SH-SY5Y (cell line): ENCODE data around the gene CFAP298.

ENCODE experiments used
- GATA2 ChIP-seq: IDR thresholded peaks from 2 replicates; pipeline ENCODE4 v1.6.1; 2011; ENCODE audit warnings: mild to moderate bottlenecking, low read depth, low read length
- GATA3 ChIP-seq: IDR thresholded peaks from 2 replicates; pipeline ENCODE4 v1.6.1; 2011; ENCODE audit warnings: low read depth, mild to moderate bottlenecking, low read length, moderate library complexity

GRCh38 chr21:32605469-32605868 lies 6.7 kb downstream of the CFAP298 start:
- TF ChIP-seq GATA2: no peak
- TF ChIP-seq GATA3: no peak
